HG03097 (cell line): Measurements from ENCODE around the gene MMS19.
"Not testable (repeated sequence)": the region's sequence is repeated elsewhere in the genome, so short reads cannot be mapped to it uniquely, and the experiment has no call there.

Source experiments
- ATAC-seq: cut with Tn5 transposase; IDR thresholded peaks from one replicate; pipeline ENCODE4 v1.9.1; 2021; ENCODE audit not compliant: unreplicated experiment, low FRiP score

MMS19 gene

GRCh38 chr10:97468781-97469180, 29.4 kb downstream of the MMS19 start:
- not testable (repeated sequence) for ATAC-seq

GRCh38 chr10:97468162-97468561, 30.1 kb downstream of the MMS19 start:
- ATAC-seq, result no peak

- ATAC-seq, result no peak
These were observed 31.5 kb downstream of the MMS19 start for GRCh38 chr10:97466755-97467154.

GRCh38 chr10:97465982-97466381, 32.2 kb downstream of the MMS19 start:
- ATAC-seq, result no peak

- no peak for ATAC-seq
These were observed 34.0 kb downstream of the MMS19 start for GRCh38 chr10:97464226-97464625.

GRCh38 chr10:97463363-97464132, 34.7 kb downstream of the MMS19 start:
- ATAC-seq, result no peak

- ATAC-seq, result no peak
These were observed 35.9 kb downstream of the MMS19 start for GRCh38 chr10:97462309-97462708.

- no peak for ATAC-seq
These were observed 38.3 kb downstream of the MMS19 start for GRCh38 chr10:97459933-97460332.

GRCh38 chr10:97459111-97459510, 39.1 kb downstream of the MMS19 start:
- ATAC-seq, result no peak

- no peak for ATAC-seq
These were observed 41.5 kb downstream of the MMS19 start for GRCh38 chr10:97456686-97457065.

GRCh38 chr10:97456034-97456685, 42.1 kb downstream of the MMS19 start:
- no peak for ATAC-seq

- ATAC-seq, result no peak
These were observed 43.7 kb downstream of the MMS19 start for GRCh38 chr10:97454330-97455036.

- ATAC-seq, result no peak
These were observed 45.9 kb downstream of the MMS19 start for GRCh38 chr10:97452352-97452751.

- no peak for ATAC-seq
These were observed 46.6 kb downstream of the MMS19 start for GRCh38 chr10:97451605-97452004.

GRCh38 chr10:97450828-97451227, 47.4 kb downstream of the MMS19 start:
- no peak for ATAC-seq

GRCh38 chr10:97445722-97446639, 52.2 kb downstream of the MMS19 start, which contains the start of the genes EXOSC1 and ZDHHC16:
Gene EXOSC1, minus strand, starts transcription at chr10:97446006. Its CDS starts 21 bp downstream, at chr10:97445985.
Gene ZDHHC16, plus strand, starts transcription at chr10:97446175. Its CDS starts 5,501 bp downstream, at chr10:97451676.
- peak; percentile 97 for ATAC-seq

GRCh38 chr10:97445357-97445721, 52.9 kb downstream of the MMS19 start:
- peak; percentile 3 for ATAC-seq

GRCh38 chr10:97444212-97444611, 54.0 kb downstream of the MMS19 start:
- ATAC-seq, result no peak

- ATAC-seq, result no peak
These were observed 55.9 kb downstream of the MMS19 start for GRCh38 chr10:97442277-97442676.

- ATAC-seq, result no peak
These were observed 63.0 kb downstream of the MMS19 start for GRCh38 chr10:97435211-97435610.
